Measurements from ENCODE around the gene FAAP100.
"Not testable (repeated sequence)": the region's sequence is repeated elsewhere in the genome, so short reads cannot be mapped to it uniquely, and the experiment has no call there.

FAAP100 gene
- total RNA-seq = 49.5 to 102 (median 63.5) reads per million in 3 experiments

- peak; percentile 84 for DNase-seq
These were observed at the start of gene FAAP100 for GRCh38 chr17:81552244-81553017. Gene FAAP100 (minus strand): TSS chr17:81552353. CDS start chr17:81552330, 23 bp downstream.

GRCh38 chr17:81601525-81602120 is 49.5 kb upstream of the FAAP100 start:
- peak; percentile 51 for DNase-seq

GRCh38 chr17:81599719-81600486 is 47.8 kb upstream of the FAAP100 start:
- no peak for DNase-seq

- DNase-seq = no peak
These were observed 41.1 kb upstream of the FAAP100 start for GRCh38 chr17:81593105-81593871.

GRCh38 chr17:81591971-81592370 is 39.8 kb upstream of the FAAP100 start:
- no peak for DNase-seq

- no peak for DNase-seq
These were observed 38.0 kb upstream of the FAAP100 start for GRCh38 chr17:81590121-81590520.

GRCh38 chr17:81589612-81590011 is 37.5 kb upstream of the FAAP100 start:
- DNase-seq = no peak

- DNase-seq = no peak
These were observed 33.9 kb upstream of the FAAP100 start for GRCh38 chr17:81586096-81586495.

- DNase-seq = not testable (repeated sequence)
These were observed 32.6 kb upstream of the FAAP100 start for GRCh38 chr17:81584771-81585170.

GRCh38 chr17:81583589-81584342 is 31.6 kb upstream of the FAAP100 start:
- no peak for DNase-seq

GRCh38 chr17:81582749-81583148 is 30.6 kb upstream of the FAAP100 start:
- no peak for DNase-seq

GRCh38 chr17:81582341-81582740 is 30.2 kb upstream of the FAAP100 start:
- DNase-seq = no peak

- no peak for DNase-seq
These were observed 29.6 kb upstream of the FAAP100 start for GRCh38 chr17:81581758-81582157.

GRCh38 chr17:81580481-81580880 is 28.3 kb upstream of the FAAP100 start:
- no peak for DNase-seq

- DNase-seq = no peak
These were observed 27.7 kb upstream of the FAAP100 start for GRCh38 chr17:81579821-81580321.

- no peak for DNase-seq
These were observed 27.1 kb upstream of the FAAP100 start for GRCh38 chr17:81579298-81579697.

- no peak for DNase-seq
These were observed 26.5 kb upstream of the FAAP100 start for GRCh38 chr17:81578561-81579225.

- DNase-seq = no peak
These were observed 25.9 kb upstream of the FAAP100 start for GRCh38 chr17:81578038-81578441.

- DNase-seq = no peak
These were observed 25.3 kb upstream of the FAAP100 start for GRCh38 chr17:81577278-81578000.

GRCh38 chr17:81576621-81577277 is 24.6 kb upstream of the FAAP100 start:
- DNase-seq = no peak

Data from central memory CD4-positive, alpha-beta T cell (primary cell).